ENCODE data around the gene NUP50.

NUP50 gene

DNA sequence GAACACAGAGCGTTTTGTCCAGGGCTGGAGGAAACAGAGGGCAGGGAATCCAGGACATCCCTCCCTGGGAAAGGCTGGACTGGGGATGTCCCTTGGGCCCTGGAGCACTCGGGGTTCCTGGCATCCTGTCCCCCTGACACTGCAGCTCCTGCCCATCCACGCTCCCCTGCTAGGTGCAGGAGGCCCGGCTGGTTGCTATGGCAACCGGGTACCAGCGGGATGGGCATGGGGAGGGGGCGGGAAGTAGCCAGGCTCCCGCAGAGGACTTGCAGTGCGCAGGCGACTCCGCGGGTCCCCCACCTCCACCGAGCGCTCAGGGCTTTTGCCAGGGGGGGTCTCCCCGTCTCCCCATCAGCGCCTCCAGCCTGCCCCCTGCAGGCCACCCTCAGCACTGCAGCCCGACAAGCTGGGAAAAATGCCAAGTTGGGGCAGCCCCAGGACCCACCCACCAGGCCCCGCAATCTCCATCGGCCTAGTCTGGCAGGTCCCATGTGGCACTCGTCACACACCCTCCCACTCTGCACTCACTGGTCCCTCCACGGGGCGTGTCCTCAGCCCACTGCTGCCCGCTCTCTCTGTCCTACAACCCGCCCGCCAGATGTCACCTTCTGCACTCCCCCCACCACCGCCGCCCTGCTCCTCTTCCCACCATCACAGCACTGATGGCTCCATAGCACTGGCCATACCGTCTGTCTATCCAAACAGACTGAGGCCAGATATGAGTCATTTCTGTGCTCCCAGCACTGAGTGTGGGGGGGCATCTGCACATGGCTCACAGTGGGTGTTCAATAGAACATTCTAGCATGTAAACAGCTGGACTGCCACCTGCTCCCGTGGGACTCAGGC lies 45.5 kb downstream of the NUP50 start:
- DNase-seq (ENCODE audit: low spot score): peak; percentile 8

DNA sequence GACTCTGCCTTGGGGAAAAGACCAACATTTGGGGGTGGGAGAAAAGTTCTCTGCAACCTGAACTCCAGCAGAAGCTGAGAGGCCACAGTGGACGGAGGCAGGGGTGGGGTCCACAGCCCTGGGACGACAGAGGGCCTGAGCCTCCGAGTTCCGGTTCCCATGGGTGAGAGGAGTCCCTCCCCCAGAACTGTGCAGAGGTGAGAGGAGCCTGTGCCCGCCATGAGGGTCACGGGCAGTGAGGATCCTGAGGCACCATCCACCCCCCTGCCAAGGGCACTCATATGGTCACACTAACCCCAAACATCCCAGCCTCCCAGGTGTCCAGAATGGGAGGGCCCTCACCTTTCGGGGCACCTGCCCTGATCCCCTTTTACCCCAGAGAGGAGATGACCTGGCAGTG lies 46.4 kb downstream of the NUP50 start:
- no peak for DNase-seq (ENCODE audit: low spot score)

GRCh38 chr22:45210577-45210976 lies 46.9 kb downstream of the NUP50 start:
- DNase-seq (ENCODE audit: low spot score): no peak

DNA sequence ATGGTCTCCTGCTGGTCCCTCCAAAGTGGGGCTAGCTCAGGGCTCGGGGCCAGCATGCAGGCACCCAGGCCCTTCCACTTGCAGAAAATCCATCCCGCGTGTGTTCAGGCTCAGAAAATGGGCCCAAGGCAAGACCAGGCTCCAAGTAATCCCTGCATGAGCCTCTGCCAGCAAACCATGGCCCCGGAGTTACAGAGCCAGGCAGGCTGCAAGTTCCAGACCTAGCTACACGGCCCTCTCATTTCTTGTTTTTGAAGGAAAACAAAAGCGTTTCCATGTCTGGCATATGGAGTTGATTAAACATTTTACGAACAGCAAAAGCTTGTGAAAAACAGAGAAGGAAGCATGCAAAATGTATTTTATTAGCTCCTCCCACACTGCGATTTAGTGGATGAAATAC lies 47.3 kb downstream of the NUP50 start:
- no peak for DNase-seq (ENCODE audit: low spot score)

DNA sequence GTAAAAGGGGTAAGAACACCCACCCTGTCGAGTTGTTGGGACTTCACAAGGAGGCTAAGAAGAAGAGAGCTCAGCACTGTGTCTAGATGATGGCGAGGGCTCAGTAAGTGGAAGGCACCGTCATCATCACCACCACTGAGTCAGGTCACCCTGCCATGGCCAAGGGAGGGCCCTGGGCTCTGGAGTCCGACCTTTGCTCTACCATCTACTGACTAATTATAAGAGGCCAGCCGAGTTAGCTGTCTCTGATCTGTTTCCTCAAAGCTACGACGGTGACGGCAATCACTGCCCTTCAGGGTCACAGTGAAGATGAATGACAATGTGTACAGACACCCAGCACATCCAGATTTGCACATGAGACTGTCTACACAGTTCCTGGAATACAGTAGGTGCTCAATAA lies 47.7 kb downstream of the NUP50 start:
- DNase-seq (ENCODE audit: low spot score): no peak

DNA sequence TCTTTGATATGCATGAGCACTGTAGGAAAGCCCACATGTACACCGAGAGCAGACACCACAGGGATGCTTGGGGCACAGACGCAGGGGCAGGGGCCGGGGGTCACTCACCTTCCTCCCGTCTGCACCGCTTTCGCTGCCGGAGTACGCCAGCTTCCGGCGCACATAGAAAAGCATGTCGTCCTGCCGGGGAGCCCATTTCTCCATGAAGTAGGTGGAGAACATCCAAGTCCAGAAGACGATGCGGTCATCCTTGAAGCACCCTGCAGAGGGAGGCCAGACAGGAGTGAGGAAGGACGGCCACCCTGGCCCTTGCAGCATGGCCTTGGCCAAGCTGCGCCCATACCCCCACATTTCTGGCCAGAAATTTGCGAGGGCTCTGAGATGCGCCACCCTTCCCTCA lies 48.1 kb downstream of the NUP50 start:
- DNase-seq (ENCODE audit: low spot score): no peak

DNA sequence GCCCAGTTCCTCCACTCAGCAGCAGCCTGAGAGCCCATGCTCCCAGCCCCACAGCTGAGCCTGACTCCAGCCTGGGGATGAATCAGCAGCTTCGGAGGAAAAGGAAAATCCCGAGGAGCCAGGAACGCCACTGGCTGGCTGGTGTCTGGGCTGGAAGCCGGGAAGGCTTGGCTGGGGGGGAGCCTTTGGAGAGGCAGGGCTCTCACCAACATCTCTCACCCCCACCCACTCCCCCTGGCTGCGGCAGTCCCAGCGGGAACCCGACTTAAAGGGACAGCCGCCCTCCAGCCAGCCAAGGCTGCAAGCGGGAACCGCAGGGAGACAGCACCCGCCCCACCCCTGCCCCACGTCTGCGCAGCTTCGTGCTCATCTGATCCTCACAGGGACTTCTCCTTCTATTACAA lies 48.6 kb downstream of the NUP50 start:
- no peak for DNase-seq (ENCODE audit: low spot score)

GRCh38 chr22:45212992-45213751 lies 49.4 kb downstream of the NUP50 start:
- DNase-seq (ENCODE audit: low spot score): no peak

GRCh38 chr22:45216133-45217003 lies 52.6 kb downstream of the NUP50 start:
- no peak for DNase-seq (ENCODE audit: low spot score)

- no peak for DNase-seq (ENCODE audit: low spot score)
These were observed 53.6 kb downstream of the NUP50 start for GRCh38 chr22:45217345-45217744.

DNA sequence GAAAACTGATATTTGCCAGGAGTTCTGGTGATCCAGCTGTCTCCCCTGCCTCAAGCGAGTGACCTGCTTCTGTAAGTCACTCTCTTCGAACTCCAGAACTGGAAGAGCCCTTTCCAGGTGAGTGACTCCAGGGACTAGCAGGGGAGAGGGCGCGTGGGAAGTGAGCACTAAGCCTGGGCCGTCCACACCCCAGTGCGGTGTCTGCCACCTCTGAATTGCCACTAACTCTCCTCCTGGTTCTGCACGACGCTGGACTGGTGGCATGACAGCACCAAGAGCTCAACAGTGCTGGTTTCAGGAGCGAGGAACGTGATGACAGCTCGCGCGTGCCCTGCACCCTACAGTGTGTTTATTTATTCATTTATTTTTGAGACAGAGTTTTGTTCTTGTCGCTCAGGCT lies 54.1 kb downstream of the NUP50 start:
- DNase-seq (ENCODE audit: low spot score): no peak

GRCh38 chr22:45218976-45219375 lies 55.3 kb downstream of the NUP50 start:
- DNase-seq (ENCODE audit: low spot score): peak; percentile 80

DNA sequence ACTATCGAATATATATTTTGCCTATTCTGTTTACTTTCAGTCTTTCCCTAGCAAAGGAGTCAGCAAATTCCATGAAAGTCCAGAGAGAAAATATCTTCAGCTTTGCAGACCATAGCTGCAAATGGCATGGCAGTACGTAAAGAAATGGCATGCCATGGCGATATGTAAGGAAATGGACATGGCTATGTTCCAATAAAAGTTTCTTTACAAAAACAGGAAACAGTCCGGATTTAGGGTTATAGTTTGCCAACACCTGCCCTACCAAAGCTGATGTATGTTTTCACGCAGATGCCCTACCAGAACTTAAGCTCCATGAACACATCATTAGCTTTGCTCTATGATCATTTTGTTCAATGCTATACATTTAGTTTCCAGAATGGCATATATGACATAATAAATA lies 57.5 kb downstream of the NUP50 start:
- DNase-seq (ENCODE audit: low spot score): no peak

DNA sequence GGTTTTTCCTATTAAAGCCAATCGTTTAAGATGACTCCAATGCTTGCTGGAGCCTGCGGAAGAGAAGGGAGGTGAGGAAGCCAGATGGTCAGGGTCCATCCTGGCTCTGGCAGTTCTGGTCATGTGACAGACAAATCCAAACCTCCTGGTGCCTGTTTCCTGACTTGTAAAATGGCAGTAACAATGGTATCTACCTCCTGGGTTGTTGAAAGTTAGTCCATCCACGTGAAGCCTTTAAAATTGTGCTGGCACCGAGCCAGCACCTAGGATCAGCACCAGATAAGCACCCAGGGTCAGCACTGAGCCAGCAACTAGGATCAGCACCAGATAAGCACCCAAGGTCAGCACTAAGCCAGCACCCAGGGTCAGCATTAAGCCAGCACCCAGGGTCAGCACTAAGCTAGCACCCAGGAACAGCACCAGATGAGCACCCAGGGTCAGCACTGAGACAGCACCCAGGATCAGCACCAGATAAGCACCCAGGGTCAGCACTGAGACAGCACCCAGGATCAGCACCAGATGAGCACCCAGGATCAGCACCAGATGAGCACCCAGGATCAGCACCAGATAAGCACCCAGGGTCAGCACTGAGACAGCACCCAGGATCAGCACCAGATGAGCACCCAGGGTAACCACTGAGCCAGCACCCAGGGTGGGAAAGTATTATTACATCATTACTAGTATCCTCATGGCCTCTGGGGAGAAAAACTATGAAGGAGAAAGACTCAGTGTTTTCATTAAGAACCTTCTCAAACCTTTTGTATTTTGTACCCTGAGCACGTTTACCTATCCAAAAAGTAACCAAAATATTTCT lies 59.8 kb downstream of the NUP50 start:
- no peak for DNase-seq (ENCODE audit: low spot score)

DNA sequence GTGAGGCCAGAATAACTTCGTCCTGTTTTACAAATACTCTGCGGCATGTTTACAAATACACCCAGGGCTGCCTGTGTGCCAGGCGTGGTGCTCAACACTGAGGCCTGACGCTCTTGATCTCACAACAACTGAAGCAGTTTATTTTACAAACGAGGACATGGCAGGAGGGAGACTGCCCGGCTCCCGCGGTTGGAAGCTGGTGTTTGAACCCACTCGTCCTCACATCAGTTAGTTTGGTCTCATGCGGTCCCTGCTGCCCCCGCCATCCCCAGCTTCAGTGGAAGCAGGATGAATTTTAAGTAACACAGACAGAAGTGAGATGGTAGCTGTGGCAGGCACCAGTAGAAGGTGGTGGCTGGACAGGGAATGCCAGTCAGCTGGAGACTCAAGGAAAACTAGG lies 60.6 kb downstream of the NUP50 start:
- DNase-seq (ENCODE audit: low spot score): no peak

GRCh38 chr22:45224988-45225731 lies 61.4 kb downstream of the NUP50 start:
- no peak for DNase-seq (ENCODE audit: low spot score)

- DNase-seq (ENCODE audit: low spot score): no peak
These were observed 62.2 kb downstream of the NUP50 start for GRCh38 chr22:45225732-45226502.

GRCh38 chr22:45226503-45227186 lies 62.9 kb downstream of the NUP50 start:
- no peak for DNase-seq (ENCODE audit: low spot score)

DNA sequence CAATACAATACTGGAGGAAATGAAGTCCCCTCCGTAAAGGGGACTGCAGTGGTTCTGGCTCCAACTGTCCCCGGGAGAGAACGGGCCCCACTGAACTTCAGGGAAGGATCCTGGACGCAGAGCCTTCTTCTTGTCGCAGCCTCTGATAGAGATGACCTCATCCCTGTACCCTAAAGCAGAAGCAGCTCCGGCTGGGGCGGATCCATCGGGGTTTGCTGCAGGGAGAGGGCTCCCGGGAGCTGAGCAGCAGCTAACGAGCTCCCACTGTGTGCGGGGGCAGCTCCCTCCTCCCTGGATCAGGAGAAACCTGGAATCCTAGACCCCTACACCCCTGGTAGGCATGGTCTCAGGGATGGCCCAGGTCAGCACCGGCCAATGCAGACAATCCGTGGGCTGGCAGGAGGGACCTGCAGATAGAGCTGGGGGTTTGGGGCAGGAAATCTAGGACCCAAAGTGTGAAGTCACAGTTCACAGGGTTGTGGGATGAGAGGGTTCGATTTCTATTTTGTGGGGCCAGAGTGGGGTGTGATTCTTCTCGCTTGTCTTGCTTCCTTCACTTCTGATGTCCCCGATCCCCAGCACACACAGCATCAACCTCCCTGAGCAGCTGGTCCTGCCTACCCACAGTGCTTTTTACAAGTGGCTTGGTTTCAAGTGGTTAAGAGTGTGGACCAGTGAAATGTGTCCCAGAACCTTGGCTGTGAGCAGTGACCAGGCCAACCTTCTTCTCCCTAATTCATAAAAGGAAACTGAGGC lies 64.1 kb downstream of the NUP50 start:
- no peak for DNase-seq (ENCODE audit: low spot score)

All from activated CD4-positive, alpha-beta T cell treated with anti-CD3 and anti-CD28 coated beads, Interleukin-2, Interleukin-4, amounts not matched to agents 100 ng/mL and 50 ng/mL, durations not matched to agents 16 hours and 8 hours (primary cell).